Body of pancreas (tissue), 4 donors: ENCODE results near the gene HAUS1. TPM values are rescaled to one million over a fixed set of nuclear protein-coding genes. Genes with fewer than 3 reads are reported as not detected.
A peak's percentile ranks its signal among the peaks of the same experiment; 100 is the strongest.

Experiments
- ATAC-seq: fragments of 150-250 bp; one replicate; pipeline ENCODE4 v1.9.1; 2016
- DNase-seq, 4 donors: peaks; one replicate each; pipeline ENCODE4 v3.0.0-alpha.2; 2019
- H3K27ac ChIP-seq, 4 donors: fragments of 200-600 bp; sonication (generic); 1 replicate in 3 of 4; 2 replicates in 1 of 4; pipeline versions ENCODE4 v1.5.1 to v1.6.1; 2016 to 2019; ENCODE audit warnings: mild to moderate bottlenecking in 1 of 4, mixed read lengths in 1 of 4, moderate library complexity in 1 of 4
- H3K27me3 ChIP-seq, 2 donors: fragments of 200-600 bp; sonication (generic); one replicate each; pipeline ENCODE4 v1.6.0; 2016; ENCODE audit warnings: mild to moderate bottlenecking in 1 of 2
- H3K36me3 ChIP-seq, 2 donors: fragments of 200-600 bp; sonication (generic); replicated peaks in 1 of 2; 2 replicates each; pipeline ENCODE4 v1.5.1; 2016; ENCODE audit warnings: low read depth in 2 of 2; ENCODE audit not compliant: insufficient read depth in 1 of 2
- H3K4me1 ChIP-seq: fragments of 200-600 bp; sonication (generic); one replicate; pipeline ENCODE4 v1.6.0; 2016
- H3K4me3 ChIP-seq, 2 donors: fragments of 200-600 bp; sonication (generic); 1 replicate in 1 of 2; 2 replicates in 1 of 2; pipeline ENCODE4 v1.5.1; 2016 to 2019
- H3K9me3 ChIP-seq, 3 donors: fragments of 200-600 bp; sonication (generic); 1 replicate in 2 of 3; 2 replicates in 1 of 3; pipeline ENCODE4 v1.5.1; 2016
- CTCF ChIP-seq, 7 experiments: fragments of 450-650 bp in 4 of 7; fragments of 200-600 bp in 3 of 7; sonication (generic) in 3 of 7; IDR thresholded peaks; one replicate each; pipeline ENCODE4 v1.5.1; 2016 to 2019; ENCODE audit warnings: antibody characterized with exemption in 7 of 7
- POLR2A ChIP-seq, 3 donors: fragments of 450-650 bp; IDR thresholded peaks; one replicate each; pipeline ENCODE4 v1.6.1; 2016; ENCODE audit warnings: antibody characterized with exemption in 3 of 3, mild to moderate bottlenecking in 2 of 3
- WGBS, 2 donors: methylation state at CpG; one replicate each; pipeline ENCODE4 v1.1.5; 2017; 5-methylcytosine and 5-hydroxymethylcytosine counted together
- intact Hi-C: fragments of 100-400 bp; cut with DNase I; formaldehyde crosslinking; loops from one replicate; pipeline ENCODE4 v1.15.1; 2023
- total RNA-seq, 2 donors: library from RNA; depleted of rRNA; stranded (reverse); fragments of >200 nt; gene quantifications; one replicate each; pipeline ENCODE4 v1.1.0, GENCODE V29; 2016

The HAUS1 gene
- total RNA-seq, 2 donors from 2014 or later, result 6.0 to 13.2 TPM

GRCh38 chr18:46061387-46061786 lies 42.8 kb upstream of the HAUS1 start:
- intact Hi-C loops, result loop anchor here (10.0 kb wide), 1 partner anchor 77 kb away; no protein-coding TSS in a partner anchor
- ATAC-seq, result peak; percentile 59
- peak in 3 of 4 donors; percentile 7 to 28 (median 15) for DNase-seq
- WGBS, 2 donors, result 51 to 59% methylated on average over 3 of the region's 3 CpGs
- TF ChIP-seq CTCF (IDR thresholded peaks at IDR 0.05), result no peak
- Histone ChIP-seq H3K9me3 (no peaks in the 10 kb centered on the region), H3K36me3 (no peaks in the 10 kb centered on the region), H3K27me3 (no peaks in the 10 kb centered on the region), H3K4me3 (no peak overlapping the region), H3K4me1 (no peaks in the 10 kb centered on the region), H3K27ac (no peak overlapping the region)

- Histone ChIP-seq H3K4me3 (no peak overlapping the region), H3K27me3 (no peaks in the 10 kb centered on the region), H3K4me1 (no peaks in the 10 kb centered on the region), H3K9me3 (no peaks in the 10 kb centered on the region), H3K27ac (no peak overlapping the region), H3K36me3 (no peaks in the 10 kb centered on the region)
- TF ChIP-seq POLR2A (IDR thresholded peaks at IDR 0.05), result no peak
- no peak for TF ChIP-seq CTCF (IDR thresholded peaks at IDR 0.05)
- ATAC-seq (no peak), DNase-seq (no peak)
- intact Hi-C loops, result loop anchor here (10.0 kb wide), 1 partner anchor 77 kb away; no protein-coding TSS in a partner anchor
- WGBS, 2 donors, result 94 to 100% methylated on average over 1 of the region's 1 CpG
Measured at GRCh38 chr18:46061796-46062195, 42.4 kb upstream of the HAUS1 start.

GRCh38 chr18:46062781-46063180 lies 41.4 kb upstream of the HAUS1 start:
- no peak for DNase-seq
- intact Hi-C loops, result loop anchor here (10.0 kb wide), 1 partner anchor 78 kb away; no protein-coding TSS in a partner anchor
- ATAC-seq, result no peak
- Histone ChIP-seq H3K4me3 (no peak overlapping the region), H3K36me3 (no peaks in the 10 kb centered on the region), H3K27ac (no peak overlapping the region), H3K27me3 (no peaks in the 10 kb centered on the region), H3K4me1 (no peaks in the 10 kb centered on the region), H3K9me3 (no peaks in the 10 kb centered on the region)
- WGBS, 2 donors, result 90 to 91% methylated on average over 5 of the region's 5 CpGs
- TF ChIP-seq CTCF (IDR thresholded peaks at IDR 0.05) (no peak), POLR2A (IDR thresholded peaks at IDR 0.05) (no peak)

GRCh38 chr18:46067438-46068007 lies 36.7 kb upstream of the HAUS1 start:
- TF ChIP-seq POLR2A (IDR thresholded peaks at IDR 0.05) (no peak), CTCF (IDR thresholded peaks at IDR 0.05) (no peak)
- Histone ChIP-seq H3K27me3 (no peaks in the 10 kb centered on the region), H3K9me3 (no peaks in the 10 kb centered on the region), H3K4me3 (no peak overlapping the region), H3K4me1 (peaks cover 18% of the 10 kb centered on the region), H3K27ac (peak overlapping the region in 1 of 4 donors; percentile 18), H3K36me3 (no peaks in the 10 kb centered on the region)
- intact Hi-C loops, result loop anchor here (10.0 kb wide), 1 partner anchor 83 kb away; no protein-coding TSS in a partner anchor
- ATAC-seq, result peak; percentile 81
- peak; percentile 18 to 64 (median 48) for DNase-seq
- 62 to 70% methylated on average over 5 of the region's 5 CpGs for WGBS, 2 donors

GRCh38 chr18:46068763-46069162 lies 35.4 kb upstream of the HAUS1 start:
- peaks cover 28% of the 10 kb centered on the region for H3K4me1 ChIP-seq
- intact Hi-C loops, result loop anchor here (10.0 kb wide), 1 partner anchor 84 kb away; no protein-coding TSS in a partner anchor
- DNase-seq (no peak), ATAC-seq (no peak)
- H3K27ac ChIP-seq, result no peak overlapping the region
- TF ChIP-seq CTCF (IDR thresholded peaks at IDR 0.05) (no peak), POLR2A (IDR thresholded peaks at IDR 0.05) (no peak)
- no peak overlapping the region for H3K4me3 ChIP-seq
- 10 to 20% methylated on average over 1 of the region's 1 CpG for WGBS, 2 donors
- no peaks in the 10 kb centered on the region for H3K27me3 ChIP-seq
- no peaks in the 10 kb centered on the region for H3K36me3 ChIP-seq
- H3K9me3 ChIP-seq, result no peaks in the 10 kb centered on the region
